C4-2B (cell line): ENCODE measurements around the gene LCNL1.

Experiments used
- CTCF ChIP-seq: fragments of 450-650 bp; conservative IDR thresholded peaks from 2 replicates; pipeline ENCODE4 v1.5.1; 2017; ENCODE audit warnings: mild to moderate bottlenecking
- ZFX ChIP-seq: fragments of 450-650 bp; IDR thresholded peaks from 2 replicates; pipeline ENCODE4 v1.6.1; 2017

DNA sequence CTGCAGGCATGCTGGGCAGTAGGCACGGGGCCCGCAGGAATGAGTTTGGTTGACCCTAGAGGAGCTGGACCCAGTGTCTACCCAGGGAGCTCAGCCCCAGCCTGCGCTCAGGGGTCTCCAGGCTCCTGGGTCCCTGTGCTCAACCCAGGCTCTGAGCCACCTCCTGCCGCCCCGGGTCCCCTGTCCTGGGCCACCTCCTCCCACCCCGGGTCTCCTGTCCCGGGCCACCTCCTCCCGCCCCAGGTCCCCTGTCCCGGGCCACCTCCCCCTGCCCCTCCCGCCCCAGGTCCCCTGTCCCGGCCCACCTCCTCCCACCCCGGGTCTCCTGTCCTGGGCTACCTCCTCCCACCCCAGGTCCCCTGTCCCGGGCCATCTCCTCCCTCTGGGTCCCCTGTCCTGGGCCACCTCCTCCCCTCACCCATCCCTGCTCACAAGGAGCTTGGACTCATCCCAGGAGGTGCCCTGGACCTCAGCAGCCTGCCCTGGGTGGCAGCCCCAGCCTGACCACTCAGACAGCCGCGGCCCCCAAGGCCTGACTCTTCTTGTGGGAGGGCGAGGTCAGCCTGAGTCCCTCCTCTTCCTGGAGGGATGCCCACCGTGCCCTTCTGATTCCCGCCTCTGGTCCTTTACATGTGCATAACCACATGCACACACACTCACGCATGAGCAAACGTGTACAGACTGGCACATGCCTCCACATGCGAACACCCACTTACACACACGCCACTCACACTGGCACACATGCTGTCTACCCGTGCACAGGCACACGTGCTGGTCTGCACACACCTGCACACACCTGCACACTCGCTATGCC is 28.3 kb upstream of the LCNL1 start:
- TF ChIP-seq CTCF (no peak), ZFX (no peak)
